Mesothelial cell of epicardium (in vitro differentiated cells): ENCODE data around the gene MYCL. TPM values are rescaled to one million over a fixed set of nuclear protein-coding genes. Genes with fewer than 3 reads are reported as not detected.

Experiments used
- DNase-seq, 2 experiments: peaks; one replicate each; pipeline ENCODE4 v3.0.0; 2021; ENCODE audit warnings: low spot score in 2 of 2; ENCODE audit not compliant: unreplicated experiment in 2 of 2
- H3K27ac Mint-ChIP-seq: 2 replicates; pipeline ENCODE4 v1.8.0; 2021; ENCODE audit warnings: mixed read lengths
- H3K27me3 Mint-ChIP-seq: 2 replicates; pipeline ENCODE4 v1.8.0; 2021; ENCODE audit warnings: low read depth, mixed read lengths
- H3K36me3 Mint-ChIP-seq: 2 replicates; pipeline ENCODE4 v1.8.0; 2021; ENCODE audit warnings: mixed read lengths
- H3K4me1 Mint-ChIP-seq: 2 replicates; pipeline ENCODE4 v1.8.0; 2021; ENCODE audit warnings: mixed read lengths
- H3K4me3 Mint-ChIP-seq: 2 replicates; pipeline ENCODE4 v1.8.0; 2021; ENCODE audit warnings: mild to moderate bottlenecking, moderate library complexity, mixed read lengths
- H3K9me3 Mint-ChIP-seq: 2 replicates; pipeline ENCODE4 v1.8.0; 2021; ENCODE audit warnings: mixed read lengths
- CTCF ChIP-seq: fragments of 200-600 bp; sonication (generic); IDR thresholded peaks from one replicate; pipeline ENCODE4 v1.5.0; 2021; ENCODE audit warnings: antibody characterized with exemption; ENCODE audit not compliant: unreplicated experiment
- total RNA-seq: library from RNA; stranded (reverse); gene quantifications from 3 replicates; pipeline ENCODE4 v1.2.1, GENCODE V29; 2021

Gene MYCL
- total RNA-seq, 1 donor from 2014 or later: 25.0 TPM

GRCh38 chr1:39943471-39944290, 42.0 kb upstream of the MYCL start:
- no peak overlapping the region for H3K4me3 Mint-ChIP-seq
- no peak for DNase-seq
- H3K27ac Mint-ChIP-seq: no peak overlapping the region
- peaks cover 30% of the 10 kb centered on the region for H3K27me3 Mint-ChIP-seq
- no peaks in the 10 kb centered on the region for H3K9me3 Mint-ChIP-seq
- no peaks in the 10 kb centered on the region for H3K4me1 Mint-ChIP-seq
- no peaks in the 10 kb centered on the region for H3K36me3 Mint-ChIP-seq
- TF ChIP-seq CTCF: no peak

- no peak overlapping the region for H3K4me3 Mint-ChIP-seq
- no peaks in the 10 kb centered on the region for H3K9me3 Mint-ChIP-seq
- H3K27ac Mint-ChIP-seq: no peak overlapping the region
- no peak for DNase-seq
- H3K27me3 Mint-ChIP-seq: peaks cover 29% of the 10 kb centered on the region
- TF ChIP-seq CTCF: no peak
- H3K4me1 Mint-ChIP-seq: no peaks in the 10 kb centered on the region
- H3K36me3 Mint-ChIP-seq: no peaks in the 10 kb centered on the region
Observed at GRCh38 chr1:39940980-39941871, 39.5 kb upstream of the MYCL start.

- no peak overlapping the region for H3K4me3 Mint-ChIP-seq
- peaks cover 4% of the 10 kb centered on the region for H3K9me3 Mint-ChIP-seq
- H3K27me3 Mint-ChIP-seq: peaks cover 28% of the 10 kb centered on the region
- DNase-seq: no peak
- H3K36me3 Mint-ChIP-seq: no peaks in the 10 kb centered on the region
- no peaks in the 10 kb centered on the region for H3K4me1 Mint-ChIP-seq
- TF ChIP-seq CTCF: no peak
- no peak overlapping the region for H3K27ac Mint-ChIP-seq
Observed at GRCh38 chr1:39940253-39940652, 38.5 kb upstream of the MYCL start.

- Mint-ChIP-seq H3K27ac (no peak overlapping the region), H3K9me3 (peaks cover 4% of the 10 kb centered on the region), H3K4me1 (peaks cover 2% of the 10 kb centered on the region), H3K36me3 (no peaks in the 10 kb centered on the region), H3K4me3 (no peak overlapping the region), H3K27me3 (peaks cover 31% of the 10 kb centered on the region)
- no peak for DNase-seq
- no peak for TF ChIP-seq CTCF
Observed at GRCh38 chr1:39938856-39939255, 37.1 kb upstream of the MYCL start.

GRCh38 chr1:39936724-39937491, 35.2 kb upstream of the MYCL start:
- no peak for DNase-seq
- H3K4me3 Mint-ChIP-seq: no peak overlapping the region
- no peak for TF ChIP-seq CTCF
- no peaks in the 10 kb centered on the region for H3K36me3 Mint-ChIP-seq
- H3K27ac Mint-ChIP-seq: no peak overlapping the region
- peaks cover 21% of the 10 kb centered on the region for H3K27me3 Mint-ChIP-seq
- peaks cover 4% of the 10 kb centered on the region for H3K9me3 Mint-ChIP-seq
- H3K4me1 Mint-ChIP-seq: peaks cover 2% of the 10 kb centered on the region
